SK-N-SH treated with all-trans-retinoic acid at 6 μM for 48 hours (cell line): ENCODE results near the gene CPSF4L.

Experiments used
- ATAC-seq: fragments of 200-7000 bp; cut with Tn5 transposase; 3 replicates; pipeline ENCODE4 v1.9.1; 2020; ENCODE audit warnings: mild to moderate bottlenecking, moderate library complexity
- ARNTL ChIP-seq: fragments of 450-650 bp; formaldehyde crosslinking; IDR thresholded peaks from 2 replicates; pipeline ENCODE4 v1.5.0; 2020; ENCODE audit warnings: low read depth, mild to moderate bottlenecking, moderate library complexity, borderline replicate concordance
- CSDC2 ChIP-seq: fragments of 250-450 bp; sonication (Bioruptor Pico); IDR thresholded peaks from 2 replicates; pipeline ENCODE4 v1.5.0; 2020; ENCODE audit warnings: mild to moderate bottlenecking, moderate library complexity
- CSRNP3 ChIP-seq: fragments of 250-450 bp; sonication (Bioruptor Pico); IDR thresholded peaks from 2 replicates; pipeline ENCODE4 v1.5.1; 2021; ENCODE audit warnings: mild to moderate bottlenecking, moderate library complexity
- ESRRG ChIP-seq: fragments of 250-450 bp; sonication (Bioruptor Pico); IDR thresholded peaks from 2 replicates; pipeline ENCODE4 v1.6.1; 2021; ENCODE audit warnings: mild to moderate bottlenecking
- GLIS3 ChIP-seq: fragments of 250-450 bp; sonication (Bioruptor Pico); IDR thresholded peaks from 2 replicates; pipeline ENCODE4 v1.5.0; 2020; ENCODE audit warnings: mild to moderate bottlenecking, moderate library complexity
- ISL1 ChIP-seq: fragments of 250-450 bp; sonication (Bioruptor Pico); IDR thresholded peaks from 2 replicates; pipeline ENCODE4 v2.1.2; 2022; ENCODE audit warnings: mild to moderate bottlenecking, moderate library complexity
- OSR1 ChIP-seq: fragments of 250-450 bp; sonication (Bioruptor Pico); IDR thresholded peaks from 2 replicates; pipeline ENCODE4 v1.8.0; 2022; ENCODE audit warnings: moderate library complexity, mild to moderate bottlenecking, inconsistent platforms
- POU6F1 ChIP-seq: fragments of 250-450 bp; sonication (Bioruptor Pico); IDR thresholded peaks from 2 replicates; pipeline ENCODE4 v1.8.0; 2021; ENCODE audit warnings: low read depth, mild to moderate bottlenecking, moderate library complexity, borderline replicate concordance
- PPARA ChIP-seq: fragments of 250-450 bp; sonication (Bioruptor Pico); IDR thresholded peaks from 2 replicates; pipeline ENCODE4 v1.5.0; 2020; ENCODE audit warnings: mild to moderate bottlenecking, borderline replicate concordance
- RARB ChIP-seq: fragments of 250-450 bp; sonication (Bioruptor Pico); IDR thresholded peaks from 2 replicates; pipeline ENCODE4 v1.8.0; 2021; ENCODE audit warnings: mild to moderate bottlenecking, moderate library complexity
- SNAI2 ChIP-seq: fragments of 250-450 bp; sonication (Bioruptor Pico); IDR thresholded peaks from 2 replicates; pipeline ENCODE4 v1.5.0; 2020; ENCODE audit warnings: mild to moderate bottlenecking, moderate library complexity
- ZC3H10 ChIP-seq: fragments of 250-450 bp; sonication (Bioruptor Pico); IDR thresholded peaks from 2 replicates; pipeline ENCODE4 v1.5.1; 2021; ENCODE audit warnings: mild to moderate bottlenecking, moderate library complexity
- ZFP3 ChIP-seq: fragments of 250-450 bp; sonication (Bioruptor Pico); IDR thresholded peaks from 2 replicates; pipeline ENCODE4 v1.5.0; 2020; ENCODE audit warnings: mild to moderate bottlenecking, moderate library complexity
- ZFP30 ChIP-seq: fragments of 450-650 bp; formaldehyde crosslinking; IDR thresholded peaks from 2 replicates; pipeline ENCODE4 v1.5.0; 2022; ENCODE audit warnings: mild to moderate bottlenecking, moderate library complexity
- ZNF565 ChIP-seq: fragments of 450-650 bp; formaldehyde crosslinking; conservative IDR thresholded peaks from 2 replicates; pipeline ENCODE4 v1.5.0; 2020; ENCODE audit warnings: low read depth, mild to moderate bottlenecking, moderate library complexity
- ZNF70 ChIP-seq: fragments of 450-650 bp; formaldehyde crosslinking; IDR thresholded peaks from 2 replicates; pipeline ENCODE4 v1.5.0; 2020; ENCODE audit warnings: mild to moderate bottlenecking, moderate library complexity
- ZNF8 ChIP-seq: fragments of 450-650 bp; formaldehyde crosslinking; IDR thresholded peaks from 2 replicates; pipeline ENCODE4 v1.5.0; 2020; ENCODE audit warnings: mild to moderate bottlenecking, moderate library complexity
- TF ChIP-seq, protein P1 (sequence below): fragments of 250-450 bp; sonication (Bioruptor Pico); IDR thresholded peaks from 2 replicates; pipeline ENCODE4 v1.8.0; 2020; ENCODE audit warnings: mild to moderate bottlenecking, moderate library complexity, borderline replicate concordance
- TF ChIP-seq, protein P2 (sequence below): fragments of 250-450 bp; sonication (Bioruptor Pico); IDR thresholded peaks from 2 replicates; pipeline ENCODE4 v1.5.1; 2020; ENCODE audit warnings: low read depth, mild to moderate bottlenecking, moderate library complexity
- TF ChIP-seq, protein P3 (sequence below): fragments of 250-450 bp; sonication (Bioruptor Pico); IDR thresholded peaks from 2 replicates; pipeline ENCODE4 v1.5.0; 2020; ENCODE audit warnings: mild to moderate bottlenecking, moderate library complexity

CPSF4L gene

GRCh38 chr17:73305845-73306836 is 44.5 kb upstream of the CPSF4L start:
- no peak for TF ChIP-seq ISL1
- TF ChIP-seq ARNTL (CRISPR knock-in tag): no peak
- TF ChIP-seq, all 23 proteins: peak for 0
- no peak; the same call in 2 of the 3 replicates for ATAC-seq

DNA sequence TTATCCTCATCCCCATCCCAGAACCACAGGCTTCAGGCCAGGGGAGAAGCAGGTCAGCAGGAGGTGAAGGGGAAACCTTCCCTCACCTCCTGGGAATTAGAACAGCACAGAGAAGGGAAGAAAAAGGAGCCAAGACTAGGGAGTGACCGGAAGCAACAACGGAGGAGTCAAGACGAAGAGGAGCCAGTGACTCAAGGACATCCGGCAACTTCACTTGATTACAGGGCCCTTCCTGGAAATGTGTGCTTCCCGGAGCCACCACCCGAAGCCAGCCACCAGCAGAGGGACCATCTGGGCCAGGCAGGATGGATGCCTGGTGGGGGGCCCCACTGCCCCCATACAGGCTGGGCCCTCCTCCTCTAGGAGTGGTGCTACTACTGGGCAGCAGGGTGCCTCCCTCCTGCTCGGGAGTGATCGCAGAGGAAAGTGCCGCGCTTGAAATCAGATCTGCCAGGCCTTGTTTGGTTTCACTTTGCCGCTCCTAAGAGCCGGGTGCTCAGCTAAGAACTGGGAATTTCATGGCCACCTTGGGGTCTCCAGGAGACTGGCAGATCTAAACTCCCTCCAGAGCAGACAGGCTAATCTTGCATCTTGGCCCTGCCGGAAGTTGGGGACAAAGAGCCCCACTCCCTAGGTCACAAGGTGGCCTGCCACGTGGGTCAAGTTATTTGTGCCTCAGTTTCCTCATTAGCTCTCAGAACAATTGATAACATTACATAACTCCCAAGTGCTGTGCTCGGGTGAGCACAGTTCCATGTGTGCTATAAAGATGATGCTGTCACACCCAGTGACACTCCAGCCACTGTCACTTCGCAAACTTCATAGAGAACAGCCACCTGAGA is 43.5 kb upstream of the CPSF4L start:
- no peak for TF ChIP-seq POU6F1 (CRISPR knock-in tag)
- TF ChIP-seq GLIS3 (CRISPR knock-in tag): no peak
- TF ChIP-seq ISL1: no peak
- peak; percentile 36; the same call in 1 of the 2 replicates for TF ChIP-seq SNAI2 (CRISPR knock-in tag)
- TF ChIP-seq ZNF565 (CRISPR knock-in tag): no peak
- TF ChIP-seq OSR1: no peak
- peak; percentile 80 for TF ChIP-seq ZFP3 (CRISPR knock-in tag)
- TF ChIP-seq ESRRG (CRISPR knock-in tag): no peak
- TF ChIP-seq, protein P1, sequence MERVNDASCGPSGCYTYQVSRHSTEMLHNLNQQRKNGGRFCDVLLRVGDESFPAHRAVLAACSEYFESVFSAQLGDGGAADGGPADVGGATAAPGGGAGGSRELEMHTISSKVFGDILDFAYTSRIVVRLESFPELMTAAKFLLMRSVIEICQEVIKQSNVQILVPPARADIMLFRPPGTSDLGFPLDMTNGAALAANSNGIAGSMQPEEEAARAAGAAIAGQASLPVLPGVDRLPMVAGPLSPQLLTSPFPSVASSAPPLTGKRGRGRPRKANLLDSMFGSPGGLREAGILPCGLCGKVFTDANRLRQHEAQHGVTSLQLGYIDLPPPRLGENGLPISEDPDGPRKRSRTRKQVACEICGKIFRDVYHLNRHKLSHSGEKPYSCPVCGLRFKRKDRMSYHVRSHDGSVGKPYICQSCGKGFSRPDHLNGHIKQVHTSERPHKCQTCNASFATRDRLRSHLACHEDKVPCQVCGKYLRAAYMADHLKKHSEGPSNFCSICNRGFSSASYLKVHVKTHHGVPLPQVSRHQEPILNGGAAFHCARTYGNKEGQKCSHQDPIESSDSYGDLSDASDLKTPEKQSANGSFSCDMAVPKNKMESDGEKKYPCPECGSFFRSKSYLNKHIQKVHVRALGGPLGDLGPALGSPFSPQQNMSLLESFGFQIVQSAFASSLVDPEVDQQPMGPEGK (CRISPR knock-in tag): peak; percentile 95
- TF ChIP-seq ZNF70: no peak
- TF ChIP-seq ZNF8 (CRISPR knock-in tag): no peak
- peak; percentile 60 for ATAC-seq

- no peak for TF ChIP-seq ARNTL (CRISPR knock-in tag)
- TF ChIP-seq CSRNP3 (CRISPR knock-in tag): no peak
- no peak for TF ChIP-seq RARB (CRISPR knock-in tag)
- no peak for TF ChIP-seq ZFP30 (CRISPR knock-in tag)
- TF ChIP-seq, protein P1 (CRISPR knock-in tag): no peak
- no peak for TF ChIP-seq ESRRG (CRISPR knock-in tag)
- no peak for TF ChIP-seq ZNF70
- TF ChIP-seq, protein P2, sequence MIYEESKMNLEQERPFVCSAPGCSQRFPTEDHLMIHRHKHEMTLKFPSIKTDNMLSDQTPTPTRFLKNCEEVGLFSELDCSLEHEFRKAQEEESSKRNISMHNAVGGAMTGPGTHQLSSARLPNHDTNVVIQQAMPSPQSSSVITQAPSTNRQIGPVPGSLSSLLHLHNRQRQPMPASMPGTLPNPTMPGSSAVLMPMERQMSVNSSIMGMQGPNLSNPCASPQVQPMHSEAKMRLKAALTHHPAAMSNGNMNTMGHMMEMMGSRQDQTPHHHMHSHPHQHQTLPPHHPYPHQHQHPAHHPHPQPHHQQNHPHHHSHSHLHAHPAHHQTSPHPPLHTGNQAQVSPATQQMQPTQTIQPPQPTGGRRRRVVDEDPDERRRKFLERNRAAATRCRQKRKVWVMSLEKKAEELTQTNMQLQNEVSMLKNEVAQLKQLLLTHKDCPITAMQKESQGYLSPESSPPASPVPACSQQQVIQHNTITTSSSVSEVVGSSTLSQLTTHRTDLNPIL (CRISPR knock-in tag): no peak
- TF ChIP-seq POU6F1 (CRISPR knock-in tag): no peak
- no peak for TF ChIP-seq CSDC2 (CRISPR knock-in tag)
- no peak for TF ChIP-seq ZNF8 (CRISPR knock-in tag)
- TF ChIP-seq, protein P3, sequence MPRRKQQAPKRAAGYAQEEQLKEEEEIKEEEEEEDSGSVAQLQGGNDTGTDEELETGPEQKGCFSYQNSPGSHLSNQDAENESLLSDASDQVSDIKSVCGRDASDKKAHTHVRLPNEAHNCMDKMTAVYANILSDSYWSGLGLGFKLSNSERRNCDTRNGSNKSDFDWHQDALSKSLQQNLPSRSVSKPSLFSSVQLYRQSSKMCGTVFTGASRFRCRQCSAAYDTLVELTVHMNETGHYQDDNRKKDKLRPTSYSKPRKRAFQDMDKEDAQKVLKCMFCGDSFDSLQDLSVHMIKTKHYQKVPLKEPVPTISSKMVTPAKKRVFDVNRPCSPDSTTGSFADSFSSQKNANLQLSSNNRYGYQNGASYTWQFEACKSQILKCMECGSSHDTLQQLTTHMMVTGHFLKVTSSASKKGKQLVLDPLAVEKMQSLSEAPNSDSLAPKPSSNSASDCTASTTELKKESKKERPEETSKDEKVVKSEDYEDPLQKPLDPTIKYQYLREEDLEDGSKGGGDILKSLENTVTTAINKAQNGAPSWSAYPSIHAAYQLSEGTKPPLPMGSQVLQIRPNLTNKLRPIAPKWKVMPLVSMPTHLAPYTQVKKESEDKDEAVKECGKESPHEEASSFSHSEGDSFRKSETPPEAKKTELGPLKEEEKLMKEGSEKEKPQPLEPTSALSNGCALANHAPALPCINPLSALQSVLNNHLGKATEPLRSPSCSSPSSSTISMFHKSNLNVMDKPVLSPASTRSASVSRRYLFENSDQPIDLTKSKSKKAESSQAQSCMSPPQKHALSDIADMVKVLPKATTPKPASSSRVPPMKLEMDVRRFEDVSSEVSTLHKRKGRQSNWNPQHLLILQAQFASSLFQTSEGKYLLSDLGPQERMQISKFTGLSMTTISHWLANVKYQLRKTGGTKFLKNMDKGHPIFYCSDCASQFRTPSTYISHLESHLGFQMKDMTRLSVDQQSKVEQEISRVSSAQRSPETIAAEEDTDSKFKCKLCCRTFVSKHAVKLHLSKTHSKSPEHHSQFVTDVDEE (CRISPR knock-in tag): no peak
- no peak for TF ChIP-seq PPARA (CRISPR knock-in tag)
- no peak for TF ChIP-seq ZC3H10 (CRISPR knock-in tag)
- no peak; the same call in 2 of the 3 replicates for ATAC-seq
Measured at GRCh38 chr17:73304438-73304837, 42.8 kb upstream of the CPSF4L start.
